PFSK-1 (cell line): ENCODE results near the gene VASH2.

Experiments
- FOXP2 ChIP-seq: optimal IDR thresholded peaks from 2 replicates; pipeline ENCODE3; 2011; ENCODE audit warnings: borderline replicate concordance, control low read depth, inconsistent platforms; ENCODE audit not compliant: insufficient read depth; ENCODE audit errors: extremely low read length, extremely low read depth
- POLR2AphosphoS5 ChIP-seq: IDR thresholded peaks from 2 replicates; pipeline ENCODE4 v1.6.1; 2012; ENCODE audit warnings: low read depth, mild to moderate bottlenecking, control low read depth, low read length, moderate library complexity
- SIN3A ChIP-seq: IDR thresholded peaks from 2 replicates; pipeline ENCODE4 v1.6.1; 2012; ENCODE audit warnings: mild to moderate bottlenecking, low read length, moderate library complexity, borderline replicate concordance; ENCODE audit not compliant: insufficient read depth
- TAF1 ChIP-seq: IDR thresholded peaks from 2 replicates; pipeline ENCODE4 v1.6.1; 2012; ENCODE audit warnings: low read length, control low read depth, borderline replicate concordance; ENCODE audit not compliant: insufficient read depth
- TF ChIP-seq, protein P1 (sequence below), 2 experiments: IDR thresholded peaks; 2 replicates each; pipeline versions ENCODE4 v1.6.1 to v1.8.0; 2011 to 2012; ENCODE audit warnings: low read depth in 2 of 2, low read length in 2 of 2, control low read depth in 1 of 2, inconsistent platforms in 1 of 2, mild to moderate bottlenecking in 1 of 2, moderate library complexity in 1 of 2; ENCODE audit not compliant: insufficient read depth in 1 of 2

The VASH2 gene

GRCh38 chr1:213017447-213018273 lies 67.3 kb downstream of the VASH2 start:
- TF ChIP-seq SIN3A (no peak), POLR2AphosphoS5 (no peak), FOXP2 (no peak), TAF1 (no peak)
- TF ChIP-seq, protein P1, sequence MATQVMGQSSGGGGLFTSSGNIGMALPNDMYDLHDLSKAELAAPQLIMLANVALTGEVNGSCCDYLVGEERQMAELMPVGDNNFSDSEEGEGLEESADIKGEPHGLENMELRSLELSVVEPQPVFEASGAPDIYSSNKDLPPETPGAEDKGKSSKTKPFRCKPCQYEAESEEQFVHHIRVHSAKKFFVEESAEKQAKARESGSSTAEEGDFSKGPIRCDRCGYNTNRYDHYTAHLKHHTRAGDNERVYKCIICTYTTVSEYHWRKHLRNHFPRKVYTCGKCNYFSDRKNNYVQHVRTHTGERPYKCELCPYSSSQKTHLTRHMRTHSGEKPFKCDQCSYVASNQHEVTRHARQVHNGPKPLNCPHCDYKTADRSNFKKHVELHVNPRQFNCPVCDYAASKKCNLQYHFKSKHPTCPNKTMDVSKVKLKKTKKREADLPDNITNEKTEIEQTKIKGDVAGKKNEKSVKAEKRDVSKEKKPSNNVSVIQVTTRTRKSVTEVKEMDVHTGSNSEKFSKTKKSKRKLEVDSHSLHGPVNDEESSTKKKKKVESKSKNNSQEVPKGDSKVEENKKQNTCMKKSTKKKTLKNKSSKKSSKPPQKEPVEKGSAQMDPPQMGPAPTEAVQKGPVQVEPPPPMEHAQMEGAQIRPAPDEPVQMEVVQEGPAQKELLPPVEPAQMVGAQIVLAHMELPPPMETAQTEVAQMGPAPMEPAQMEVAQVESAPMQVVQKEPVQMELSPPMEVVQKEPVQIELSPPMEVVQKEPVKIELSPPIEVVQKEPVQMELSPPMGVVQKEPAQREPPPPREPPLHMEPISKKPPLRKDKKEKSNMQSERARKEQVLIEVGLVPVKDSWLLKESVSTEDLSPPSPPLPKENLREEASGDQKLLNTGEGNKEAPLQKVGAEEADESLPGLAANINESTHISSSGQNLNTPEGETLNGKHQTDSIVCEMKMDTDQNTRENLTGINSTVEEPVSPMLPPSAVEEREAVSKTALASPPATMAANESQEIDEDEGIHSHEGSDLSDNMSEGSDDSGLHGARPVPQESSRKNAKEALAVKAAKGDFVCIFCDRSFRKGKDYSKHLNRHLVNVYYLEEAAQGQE (IDR thresholded peaks at IDR 0.05; ENCODE audit: insufficient read depth in 1 of 2, low read depth in 2 of 2, low read length in 2 of 2) = no peak

DNA sequence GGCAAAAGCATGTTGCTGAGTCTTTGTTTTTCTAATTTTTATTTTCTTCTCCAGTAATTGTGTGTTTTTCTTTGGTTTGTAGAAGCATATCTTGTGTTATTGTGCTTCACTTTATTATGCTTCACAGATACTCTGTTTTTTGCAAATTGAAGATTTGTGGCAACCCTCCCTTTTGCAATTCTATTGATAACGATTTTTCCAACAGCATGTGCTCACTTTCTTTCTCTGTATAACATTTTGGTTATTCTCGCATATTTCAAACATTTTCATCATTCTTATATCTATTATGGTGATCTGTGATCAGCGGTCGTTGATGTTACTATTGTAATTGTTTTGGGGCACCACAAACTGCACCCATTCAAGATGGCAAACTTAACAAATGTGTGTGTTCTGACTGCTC lies 69.1 kb downstream of the VASH2 start:
- TF ChIP-seq, protein P1 (IDR thresholded peaks at IDR 0.05; ENCODE audit: insufficient read depth in 1 of 2, low read depth in 2 of 2, low read length in 2 of 2) = no peak

DNA sequence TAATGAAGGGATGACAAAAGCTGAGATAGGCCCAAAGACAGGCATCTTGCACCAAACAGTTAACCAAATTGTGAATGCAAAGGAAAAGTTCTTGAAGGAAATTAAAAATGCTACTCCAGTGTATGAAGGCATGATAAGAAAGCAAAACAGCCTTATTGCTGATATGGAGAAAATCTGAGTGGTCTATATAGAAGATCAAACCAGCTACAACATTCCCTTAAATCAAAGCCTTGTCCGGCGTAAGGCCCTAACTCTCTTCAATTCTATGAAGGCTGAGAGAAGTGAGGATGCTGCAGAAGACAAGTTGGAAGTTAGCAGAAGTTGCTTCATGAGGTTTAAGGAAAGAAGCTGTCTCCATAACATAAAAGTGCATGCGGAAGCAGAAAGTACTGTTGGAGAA lies 69.7 kb downstream of the VASH2 start:
- TF ChIP-seq POLR2AphosphoS5 (no peak), FOXP2 (no peak), SIN3A (no peak), TAF1 (no peak)
- TF ChIP-seq, protein P1 (IDR thresholded peaks at IDR 0.05; ENCODE audit: insufficient read depth in 1 of 2, low read depth in 2 of 2, low read length in 2 of 2) = no peak

GRCh38 chr1:213032651-213033050 lies 82.3 kb downstream of the VASH2 start:
- TF ChIP-seq, protein P1 (IDR thresholded peaks at IDR 0.05; ENCODE audit: insufficient read depth in 1 of 2, low read depth in 2 of 2, low read length in 2 of 2) = no peak
- TF ChIP-seq SIN3A = no peak
- TF ChIP-seq TAF1 = no peak
- TF ChIP-seq POLR2AphosphoS5 = no peak
- no peak for TF ChIP-seq FOXP2

DNA sequence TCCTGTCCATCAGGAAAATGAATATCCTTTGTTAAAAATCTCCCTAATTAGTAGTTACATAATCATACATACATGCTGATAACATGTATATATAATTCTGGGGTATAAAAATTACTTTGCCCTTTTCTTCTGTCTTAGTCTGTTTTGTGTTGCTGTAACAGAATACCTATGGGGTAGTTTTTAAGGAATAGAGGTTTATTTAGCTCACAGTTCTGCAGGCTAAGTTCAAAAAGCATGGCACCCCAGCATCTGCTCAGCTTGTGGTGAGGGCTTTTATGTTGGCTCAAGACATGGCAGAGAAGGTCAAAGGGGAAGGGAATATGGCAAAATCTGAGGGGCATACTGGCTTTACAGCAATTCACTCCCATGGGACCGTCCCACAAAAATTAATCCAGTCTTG lies 84.4 kb downstream of the VASH2 start:
- TF ChIP-seq TAF1 = no peak
- TF ChIP-seq POLR2AphosphoS5 = no peak
- TF ChIP-seq FOXP2 = no peak
- TF ChIP-seq SIN3A = no peak
- TF ChIP-seq, protein P1 (IDR thresholded peaks at IDR 0.05; ENCODE audit: insufficient read depth in 1 of 2, low read depth in 2 of 2, low read length in 2 of 2) = no peak
